PC-9 (cell line): ENCODE measurements around the gene TPI1.

ENCODE experiments used
- EZH2 ChIP-seq: fragments of 200-600 bp; sonication (generic); IDR thresholded peaks from 2 replicates; pipeline ENCODE4 v1.8.0; 2017; ENCODE audit warnings: antibody characterized with exemption, low read depth
- TF ChIP-seq, protein P1 (sequence below): fragments of 200-600 bp; sonication (generic); conservative IDR thresholded peaks from 2 replicates; pipeline ENCODE4 v1.6.1; 2017; ENCODE audit warnings: mixed run types, antibody characterized with exemption, mild to moderate bottlenecking, moderate library complexity

GRCh38 chr12:6914246-6914946 is 47.1 kb downstream of the TPI1 start, which contains the start of gene ENO2:
- TF ChIP-seq, protein P1, sequence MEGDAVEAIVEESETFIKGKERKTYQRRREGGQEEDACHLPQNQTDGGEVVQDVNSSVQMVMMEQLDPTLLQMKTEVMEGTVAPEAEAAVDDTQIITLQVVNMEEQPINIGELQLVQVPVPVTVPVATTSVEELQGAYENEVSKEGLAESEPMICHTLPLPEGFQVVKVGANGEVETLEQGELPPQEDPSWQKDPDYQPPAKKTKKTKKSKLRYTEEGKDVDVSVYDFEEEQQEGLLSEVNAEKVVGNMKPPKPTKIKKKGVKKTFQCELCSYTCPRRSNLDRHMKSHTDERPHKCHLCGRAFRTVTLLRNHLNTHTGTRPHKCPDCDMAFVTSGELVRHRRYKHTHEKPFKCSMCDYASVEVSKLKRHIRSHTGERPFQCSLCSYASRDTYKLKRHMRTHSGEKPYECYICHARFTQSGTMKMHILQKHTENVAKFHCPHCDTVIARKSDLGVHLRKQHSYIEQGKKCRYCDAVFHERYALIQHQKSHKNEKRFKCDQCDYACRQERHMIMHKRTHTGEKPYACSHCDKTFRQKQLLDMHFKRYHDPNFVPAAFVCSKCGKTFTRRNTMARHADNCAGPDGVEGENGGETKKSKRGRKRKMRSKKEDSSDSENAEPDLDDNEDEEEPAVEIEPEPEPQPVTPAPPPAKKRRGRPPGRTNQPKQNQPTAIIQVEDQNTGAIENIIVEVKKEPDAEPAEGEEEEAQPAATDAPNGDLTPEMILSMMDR = no peak
- TF ChIP-seq EZH2 = no peak
